Right renal pelvis (tissue), 4 donors: ENCODE results near the gene MSN. TPM values are rescaled to one million over a fixed set of nuclear protein-coding genes. Genes with fewer than 3 reads are reported as not detected.
"Not testable (repeated sequence)": the region's sequence is repeated elsewhere in the genome, so short reads cannot be mapped to it uniquely, and the experiment has no call there.

Experiments
- DNase-seq, 4 donors: peaks; one replicate each; pipeline ENCODE4 v3.0.0-alpha.2; 2013; ENCODE audit warnings: low read depth in 4 of 4, low spot score in 3 of 4, missing footprints in 1 of 4
- polyA plus RNA-seq, 4 donors: library from polyadenylated mRNA; unstranded; fragments of 120-200 nt; gene quantifications; one replicate each; pipeline ENCODE4 v1.2.1, GENCODE V29; 2013; ENCODE audit not compliant: insufficient read length in 4 of 4

The MSN gene
- polyA plus RNA-seq, 4 donors: 233 to 262 (median 258) TPM

- no peak for DNase-seq
These were observed 44.8 kb downstream of the MSN start for GRCh38 chrX:65712005-65712806.

GRCh38 chrX:65718538-65718937, 51.1 kb downstream of the MSN start:
- no peak for DNase-seq

GRCh38 chrX:65720381-65720964, 53.0 kb downstream of the MSN start:
- no peak for DNase-seq

GRCh38 chrX:65723706-65724105, 56.3 kb downstream of the MSN start:
- DNase-seq: no peak

GRCh38 chrX:65726715-65727114, 59.3 kb downstream of the MSN start:
- DNase-seq: no peak

- no peak for DNase-seq
These were observed 64.3 kb downstream of the MSN start for GRCh38 chrX:65731684-65732289.

GRCh38 chrX:65740909-65741308, 73.5 kb downstream of the MSN start:
- DNase-seq: no peak

- no peak for DNase-seq
These were observed 74.4 kb downstream of the MSN start for GRCh38 chrX:65741823-65742222.

- no peak for DNase-seq
These were observed 77.5 kb downstream of the MSN start for GRCh38 chrX:65744965-65745364.

- DNase-seq: no peak
These were observed 78.0 kb downstream of the MSN start for GRCh38 chrX:65745427-65745826.

GRCh38 chrX:65745992-65746391, 78.5 kb downstream of the MSN start:
- DNase-seq: no peak

- no peak for DNase-seq
These were observed 83.4 kb downstream of the MSN start for GRCh38 chrX:65750674-65751469.

- DNase-seq: no peak
These were observed 84.1 kb downstream of the MSN start for GRCh38 chrX:65751519-65751918.

GRCh38 chrX:65752294-65752693, 84.8 kb downstream of the MSN start:
- DNase-seq: no peak

- no peak for DNase-seq
These were observed 88.3 kb downstream of the MSN start for GRCh38 chrX:65755786-65756185.

- DNase-seq: no peak
These were observed 90.5 kb downstream of the MSN start for GRCh38 chrX:65757943-65758342.

GRCh38 chrX:65758505-65758904, 91.1 kb downstream of the MSN start:
- no peak for DNase-seq

- DNase-seq: not testable (repeated sequence)
These were observed 92.1 kb downstream of the MSN start for GRCh38 chrX:65759525-65759924.

- DNase-seq: no peak
These were observed 102.3 kb downstream of the MSN start for GRCh38 chrX:65769564-65770292.

- no peak for DNase-seq
These were observed 105.4 kb downstream of the MSN start for GRCh38 chrX:65772842-65773241.
